CD4-positive, alpha-beta T cell treated with Interleukin-4 for 4 hours (primary cell): ENCODE results near the gene GABRB1.
A peak's percentile ranks its signal among the peaks of the same experiment; 100 is the strongest.
"Not testable (repeated sequence)": the region's sequence is repeated elsewhere in the genome, so short reads cannot be mapped to it uniquely, and the experiment has no call there.

Source experiments
- DNase-seq: peaks from one replicate; pipeline ENCODE4 v3.0.0-alpha.2; 2020

Gene GABRB1

GRCh38 chr4:47330866-47331265 is 299.5 kb downstream of the GABRB1 start:
- DNase-seq = no peak

- DNase-seq = no peak
These were observed 303.3 kb downstream of the GABRB1 start for GRCh38 chr4:47334652-47335051.

- DNase-seq = no peak
These were observed 306.5 kb downstream of the GABRB1 start for GRCh38 chr4:47337893-47338292.

GRCh38 chr4:47340914-47341313 is 309.5 kb downstream of the GABRB1 start:
- no peak for DNase-seq

GRCh38 chr4:47342796-47343195 is 311.4 kb downstream of the GABRB1 start:
- no peak for DNase-seq

- no peak for DNase-seq
These were observed 318.0 kb downstream of the GABRB1 start for GRCh38 chr4:47349326-47349725.

- no peak for DNase-seq
These were observed 324.2 kb downstream of the GABRB1 start for GRCh38 chr4:47355568-47355967.

- DNase-seq = no peak
These were observed 328.5 kb downstream of the GABRB1 start for GRCh38 chr4:47359891-47360290.

- DNase-seq = no peak
These were observed 336.4 kb downstream of the GABRB1 start for GRCh38 chr4:47367761-47368160.

GRCh38 chr4:47368211-47368610 is 336.8 kb downstream of the GABRB1 start:
- no peak for DNase-seq

- no peak for DNase-seq
These were observed 341.2 kb downstream of the GABRB1 start for GRCh38 chr4:47372561-47372960.

- no peak for DNase-seq
These were observed 341.8 kb downstream of the GABRB1 start for GRCh38 chr4:47373174-47373573.

GRCh38 chr4:47373709-47374108 is 342.3 kb downstream of the GABRB1 start:
- no peak for DNase-seq

- no peak for DNase-seq
These were observed 343.1 kb downstream of the GABRB1 start for GRCh38 chr4:47374477-47374876.

- not testable (repeated sequence) for DNase-seq
These were observed 346.7 kb downstream of the GABRB1 start for GRCh38 chr4:47378021-47378530.

GRCh38 chr4:47381172-47381571 is 349.8 kb downstream of the GABRB1 start:
- DNase-seq = no peak

GRCh38 chr4:47382846-47383360 is 351.5 kb downstream of the GABRB1 start:
- DNase-seq = no peak

GRCh38 chr4:47383829-47384427 is 352.6 kb downstream of the GABRB1 start:
- DNase-seq = peak; percentile 19

GRCh38 chr4:47386146-47386545 is 354.8 kb downstream of the GABRB1 start:
- no peak for DNase-seq

GRCh38 chr4:47386561-47387235 is 355.3 kb downstream of the GABRB1 start:
- no peak for DNase-seq

GRCh38 chr4:47390428-47391125 is 359.2 kb downstream of the GABRB1 start:
- no peak for DNase-seq

GRCh38 chr4:47391256-47391655 is 359.9 kb downstream of the GABRB1 start:
- no peak for DNase-seq

- no peak for DNase-seq
These were observed 375.0 kb downstream of the GABRB1 start for GRCh38 chr4:47406408-47406807.

- no peak for DNase-seq
These were observed 378.9 kb downstream of the GABRB1 start for GRCh38 chr4:47410271-47410670.
